K562 (cell line): ENCODE measurements around the gene ANKRD10. TPM values are rescaled to one million over a fixed set of nuclear protein-coding genes. Genes with fewer than 3 reads are reported as not detected.
A peak's percentile ranks its signal among the peaks of the same experiment; 100 is the strongest.

Experiments used
- BMI1 ChIP-seq: fragments of 150-350 bp; IDR thresholded peaks from 2 replicates; pipeline ENCODE4 v1.6.1; 2014; ENCODE audit warnings: low read length
- BRF1 ChIP-seq: IDR thresholded peaks from 3 replicates; pipeline ENCODE4 v1.6.1; 2011; ENCODE audit warnings: borderline replicate concordance, mild to moderate bottlenecking; ENCODE audit not compliant: insufficient read length; ENCODE audit errors: extremely low read depth
- KDM5B ChIP-seq: fragments of 200-600 bp; sonication (generic); IDR thresholded peaks from 2 replicates; pipeline ENCODE4 v1.6.1; 2012; ENCODE audit warnings: low read depth, mild to moderate bottlenecking, moderate library complexity, low read length, control low read depth, inconsistent platforms; ENCODE audit not compliant: insufficient replicate concordance
- KLF16 ChIP-seq: IDR thresholded peaks from 2 replicates; pipeline ENCODE4 v1.6.1; 2016; ENCODE audit warnings: antibody characterized with exemption
- NR2C1 ChIP-seq, 2 experiments: fragments of 450-650 bp; IDR thresholded peaks; 2 replicates each; pipeline ENCODE4 v1.6.1; 2017; ENCODE audit warnings: mild to moderate bottlenecking in 2 of 2, antibody characterized with exemption in 1 of 2, inconsistent platforms in 1 of 2, missing compliant biosample characterization in 1 of 2, missing genetic modification characterization in 1 of 2
- POLR3A ChIP-seq: IDR thresholded peaks from 2 replicates; pipeline ENCODE4 v1.6.1; 2011; ENCODE audit warnings: borderline replicate concordance, mild to moderate bottlenecking, moderate library complexity; ENCODE audit not compliant: insufficient read length, insufficient read depth; ENCODE audit errors: extremely low read depth
- TCF7 ChIP-seq: sonication (generic); IDR thresholded peaks from 2 replicates; pipeline ENCODE4 v1.6.1; 2016; ENCODE audit warnings: antibody characterized with exemption, borderline replicate concordance
- ZBTB17 ChIP-seq: fragments of 450-650 bp; formaldehyde crosslinking; IDR thresholded peaks from 2 replicates; pipeline ENCODE4 v1.4.0; 2020; ENCODE audit warnings: mild to moderate bottlenecking
- ZNF444 ChIP-seq: fragments of 250-450 bp; sonication (Bioruptor Pico); IDR thresholded peaks from 2 replicates; pipeline ENCODE4 v1.4.0; 2020; ENCODE audit warnings: mild to moderate bottlenecking, moderate library complexity
- polyA plus RNA-seq, 8 experiments: library from polyadenylated mRNA; depleted of rRNA in 4 of 8; stranded (reverse) in 5 of 8; unstranded in 3 of 8; fragments of >200 nt; fragmentation: Nextera tagmentation in 2 of 8; fragmentation: Illumina TruSeq in 1 of 8; extraction: Ambion mirVana in 2 of 8; extraction: Trizol in 1 of 8; gene quantifications; 2 replicates each; pipeline versions ENCODE4 v1.2.1 to v1.2.3, GENCODE V29; 2011 to 2014; ENCODE audit warnings: inconsistent platforms in 1 of 8, missing spikeins in 1 of 8
- total RNA-seq, 7 experiments: library from RNA; depleted of rRNA in 6 of 7; stranded (reverse); fragments of >200 nt in 6 of 7; fragmentation: Illumina TruSeq in 2 of 7; extraction: Trizol in 2 of 7; gene quantifications; 2 replicates each; pipeline versions ENCODE4 v1.2.1 to v1.2.3, GENCODE V29; 2011 to 2021; ENCODE audit warnings: low replicate concordance in 1 of 7
- TF ChIP-seq, protein P1 (sequence below): sonication (generic); formaldehyde crosslinking; IDR thresholded peaks from 2 replicates; pipeline ENCODE4 v1.4.0; 2020; ENCODE audit warnings: mild to moderate bottlenecking, missing genetic modification reagents
- TF ChIP-seq, protein P2 (sequence below), 2 experiments: fragments of 450-650 bp in 1 of 2; sonication (generic) in 1 of 2; formaldehyde crosslinking; conservative IDR thresholded peaks; 2 replicates each; pipeline versions ENCODE4 v1.4.0 to v1.8.1; 2020 to 2022; ENCODE audit warnings: mild to moderate bottlenecking in 1 of 2, missing genetic modification reagents in 1 of 2
- TF ChIP-seq, protein P3 (sequence below): sonication (generic); formaldehyde crosslinking; IDR thresholded peaks from 2 replicates; pipeline ENCODE4 v1.8.0; 2022; ENCODE audit warnings: mild to moderate bottlenecking, missing genetic modification reagents, borderline replicate concordance
- TF ChIP-seq, protein P4 (sequence below): fragments of 450-650 bp; formaldehyde crosslinking; conservative IDR thresholded peaks from 2 replicates; pipeline ENCODE4 v1.4.0; 2022; ENCODE audit warnings: mild to moderate bottlenecking, missing genetic modification characterization
- TF ChIP-seq, protein P5 (sequence below), 2 experiments: fragments of 450-650 bp; IDR thresholded peaks; 2 replicates each; pipeline ENCODE4 v1.6.1; 2018; ENCODE audit warnings: mild to moderate bottlenecking in 2 of 2, low read depth in 1 of 2; ENCODE audit not compliant: partially characterized antibody in 2 of 2

The ANKRD10 gene
- total and polyA plus RNA-seq, 9 of the 15 experiments (the other 6 are each of a cell fraction or from before 2014, with no cell fraction given) = 21.7 to 183 (median 45.0) TPM

DNA sequence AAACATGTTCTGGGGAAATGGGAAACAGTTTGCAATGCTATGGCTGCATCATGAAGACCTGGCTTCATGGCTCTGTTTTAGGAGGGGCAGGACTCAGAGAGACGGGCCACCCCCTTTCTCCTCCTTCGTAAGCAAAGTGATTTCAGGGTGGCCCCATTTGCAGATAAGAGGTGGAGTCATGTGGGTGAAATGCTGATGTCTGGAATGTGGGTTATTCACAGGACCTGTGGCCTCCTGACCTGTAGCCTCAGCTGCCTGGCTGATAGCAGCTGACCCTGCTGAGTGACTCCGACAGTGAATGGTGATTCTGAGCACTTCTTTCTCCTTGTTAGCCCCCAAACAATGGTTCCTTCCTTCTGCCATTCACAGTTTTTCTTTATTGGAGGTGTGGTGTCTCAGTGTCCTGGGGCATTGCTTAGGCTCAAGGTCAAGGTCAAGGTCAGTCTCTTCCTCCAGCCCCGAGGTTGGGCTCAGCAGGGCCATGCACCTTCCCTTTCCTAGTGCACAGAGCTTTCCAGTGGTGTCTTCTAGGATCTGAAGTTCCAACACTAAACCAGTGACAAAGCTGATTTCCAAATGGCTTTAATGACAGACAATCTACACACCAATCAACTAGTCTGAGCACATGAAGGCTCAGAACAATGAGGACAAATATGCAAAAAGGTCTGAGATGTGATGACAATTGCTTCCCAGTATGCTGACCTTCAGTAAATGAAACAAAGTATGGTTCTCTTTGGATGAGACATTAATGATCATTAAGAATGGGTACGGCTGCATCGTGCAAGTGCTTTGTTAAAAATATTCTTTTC lies 49.6 kb upstream of the ANKRD10 start (continued):
- TF ChIP-seq, protein P1, sequence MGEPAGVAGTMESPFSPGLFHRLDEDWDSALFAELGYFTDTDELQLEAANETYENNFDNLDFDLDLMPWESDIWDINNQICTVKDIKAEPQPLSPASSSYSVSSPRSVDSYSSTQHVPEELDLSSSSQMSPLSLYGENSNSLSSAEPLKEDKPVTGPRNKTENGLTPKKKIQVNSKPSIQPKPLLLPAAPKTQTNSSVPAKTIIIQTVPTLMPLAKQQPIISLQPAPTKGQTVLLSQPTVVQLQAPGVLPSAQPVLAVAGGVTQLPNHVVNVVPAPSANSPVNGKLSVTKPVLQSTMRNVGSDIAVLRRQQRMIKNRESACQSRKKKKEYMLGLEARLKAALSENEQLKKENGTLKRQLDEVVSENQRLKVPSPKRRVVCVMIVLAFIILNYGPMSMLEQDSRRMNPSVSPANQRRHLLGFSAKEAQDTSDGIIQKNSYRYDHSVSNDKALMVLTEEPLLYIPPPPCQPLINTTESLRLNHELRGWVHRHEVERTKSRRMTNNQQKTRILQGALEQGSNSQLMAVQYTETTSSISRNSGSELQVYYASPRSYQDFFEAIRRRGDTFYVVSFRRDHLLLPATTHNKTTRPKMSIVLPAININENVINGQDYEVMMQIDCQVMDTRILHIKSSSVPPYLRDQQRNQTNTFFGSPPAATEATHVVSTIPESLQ (CRISPR knock-in tag) = no peak
- TF ChIP-seq, protein P2, sequence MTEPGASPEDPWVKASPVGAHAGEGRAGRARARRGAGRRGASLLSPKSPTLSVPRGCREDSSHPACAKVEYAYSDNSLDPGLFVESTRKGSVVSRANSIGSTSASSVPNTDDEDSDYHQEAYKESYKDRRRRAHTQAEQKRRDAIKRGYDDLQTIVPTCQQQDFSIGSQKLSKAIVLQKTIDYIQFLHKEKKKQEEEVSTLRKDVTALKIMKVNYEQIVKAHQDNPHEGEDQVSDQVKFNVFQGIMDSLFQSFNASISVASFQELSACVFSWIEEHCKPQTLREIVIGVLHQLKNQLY (CRISPR knock-in tag; conservative IDR thresholded peaks at IDR 0.05) = no peak
- TF ChIP-seq, protein P3, sequence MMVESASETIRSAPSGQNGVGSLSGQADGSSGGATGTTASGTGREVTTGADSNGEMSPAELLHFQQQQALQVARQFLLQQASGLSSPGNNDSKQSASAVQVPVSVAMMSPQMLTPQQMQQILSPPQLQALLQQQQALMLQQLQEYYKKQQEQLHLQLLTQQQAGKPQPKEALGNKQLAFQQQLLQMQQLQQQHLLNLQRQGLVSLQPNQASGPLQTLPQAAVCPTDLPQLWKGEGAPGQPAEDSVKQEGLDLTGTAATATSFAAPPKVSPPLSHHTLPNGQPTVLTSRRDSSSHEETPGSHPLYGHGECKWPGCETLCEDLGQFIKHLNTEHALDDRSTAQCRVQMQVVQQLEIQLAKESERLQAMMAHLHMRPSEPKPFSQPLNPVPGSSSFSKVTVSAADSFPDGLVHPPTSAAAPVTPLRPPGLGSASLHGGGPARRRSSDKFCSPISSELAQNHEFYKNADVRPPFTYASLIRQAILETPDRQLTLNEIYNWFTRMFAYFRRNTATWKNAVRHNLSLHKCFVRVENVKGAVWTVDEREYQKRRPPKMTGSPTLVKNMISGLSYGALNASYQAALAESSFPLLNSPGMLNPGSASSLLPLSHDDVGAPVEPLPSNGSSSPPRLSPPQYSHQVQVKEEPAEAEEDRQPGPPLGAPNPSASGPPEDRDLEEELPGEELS (CRISPR knock-in tag) = no peak
- TF ChIP-seq ZNF444 (CRISPR knock-in tag) (no peak), NR2C1 (IDR thresholded peaks at IDR 0.05) (peak; percentile 85), NR2C1 (tag; IDR thresholded peaks at IDR 0.05) (peak; percentile 90), KDM5B (peak; percentile 41), BRF1 (no peak), TCF7 (no peak), BMI1 (no peak), ZBTB17 (CRISPR knock-in tag) (no peak), POLR3A (no peak), KLF16 (peak; percentile 47; the same call in 1 of the 2 replicates)
- TF ChIP-seq, protein P4, sequence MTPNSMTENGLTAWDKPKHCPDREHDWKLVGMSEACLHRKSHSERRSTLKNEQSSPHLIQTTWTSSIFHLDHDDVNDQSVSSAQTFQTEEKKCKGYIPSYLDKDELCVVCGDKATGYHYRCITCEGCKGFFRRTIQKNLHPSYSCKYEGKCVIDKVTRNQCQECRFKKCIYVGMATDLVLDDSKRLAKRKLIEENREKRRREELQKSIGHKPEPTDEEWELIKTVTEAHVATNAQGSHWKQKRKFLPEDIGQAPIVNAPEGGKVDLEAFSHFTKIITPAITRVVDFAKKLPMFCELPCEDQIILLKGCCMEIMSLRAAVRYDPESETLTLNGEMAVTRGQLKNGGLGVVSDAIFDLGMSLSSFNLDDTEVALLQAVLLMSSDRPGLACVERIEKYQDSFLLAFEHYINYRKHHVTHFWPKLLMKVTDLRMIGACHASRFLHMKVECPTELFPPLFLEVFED = no peak
- TF ChIP-seq, protein P5, sequence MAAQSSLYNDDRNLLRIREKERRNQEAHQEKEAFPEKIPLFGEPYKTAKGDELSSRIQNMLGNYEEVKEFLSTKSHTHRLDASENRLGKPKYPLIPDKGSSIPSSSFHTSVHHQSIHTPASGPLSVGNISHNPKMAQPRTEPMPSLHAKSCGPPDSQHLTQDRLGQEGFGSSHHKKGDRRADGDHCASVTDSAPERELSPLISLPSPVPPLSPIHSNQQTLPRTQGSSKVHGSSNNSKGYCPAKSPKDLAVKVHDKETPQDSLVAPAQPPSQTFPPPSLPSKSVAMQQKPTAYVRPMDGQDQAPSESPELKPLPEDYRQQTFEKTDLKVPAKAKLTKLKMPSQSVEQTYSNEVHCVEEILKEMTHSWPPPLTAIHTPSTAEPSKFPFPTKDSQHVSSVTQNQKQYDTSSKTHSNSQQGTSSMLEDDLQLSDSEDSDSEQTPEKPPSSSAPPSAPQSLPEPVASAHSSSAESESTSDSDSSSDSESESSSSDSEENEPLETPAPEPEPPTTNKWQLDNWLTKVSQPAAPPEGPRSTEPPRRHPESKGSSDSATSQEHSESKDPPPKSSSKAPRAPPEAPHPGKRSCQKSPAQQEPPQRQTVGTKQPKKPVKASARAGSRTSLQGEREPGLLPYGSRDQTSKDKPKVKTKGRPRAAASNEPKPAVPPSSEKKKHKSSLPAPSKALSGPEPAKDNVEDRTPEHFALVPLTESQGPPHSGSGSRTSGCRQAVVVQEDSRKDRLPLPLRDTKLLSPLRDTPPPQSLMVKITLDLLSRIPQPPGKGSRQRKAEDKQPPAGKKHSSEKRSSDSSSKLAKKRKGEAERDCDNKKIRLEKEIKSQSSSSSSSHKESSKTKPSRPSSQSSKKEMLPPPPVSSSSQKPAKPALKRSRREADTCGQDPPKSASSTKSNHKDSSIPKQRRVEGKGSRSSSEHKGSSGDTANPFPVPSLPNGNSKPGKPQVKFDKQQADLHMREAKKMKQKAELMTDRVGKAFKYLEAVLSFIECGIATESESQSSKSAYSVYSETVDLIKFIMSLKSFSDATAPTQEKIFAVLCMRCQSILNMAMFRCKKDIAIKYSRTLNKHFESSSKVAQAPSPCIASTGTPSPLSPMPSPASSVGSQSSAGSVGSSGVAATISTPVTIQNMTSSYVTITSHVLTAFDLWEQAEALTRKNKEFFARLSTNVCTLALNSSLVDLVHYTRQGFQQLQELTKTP (IDR thresholded peaks at IDR 0.05; ENCODE audit: low read depth in 1 of 2, partially characterized antibody in 2 of 2) = peak; percentile 52 to 74
